Measurements from ENCODE around the gene NR2F1-AS1. TPM values are rescaled to one million over a fixed set of nuclear protein-coding genes. Genes with fewer than 3 reads are reported as not detected.

Gene NR2F1-AS1
- total RNA-seq, 2 experiments from 2014 or later: not detected

DNA sequence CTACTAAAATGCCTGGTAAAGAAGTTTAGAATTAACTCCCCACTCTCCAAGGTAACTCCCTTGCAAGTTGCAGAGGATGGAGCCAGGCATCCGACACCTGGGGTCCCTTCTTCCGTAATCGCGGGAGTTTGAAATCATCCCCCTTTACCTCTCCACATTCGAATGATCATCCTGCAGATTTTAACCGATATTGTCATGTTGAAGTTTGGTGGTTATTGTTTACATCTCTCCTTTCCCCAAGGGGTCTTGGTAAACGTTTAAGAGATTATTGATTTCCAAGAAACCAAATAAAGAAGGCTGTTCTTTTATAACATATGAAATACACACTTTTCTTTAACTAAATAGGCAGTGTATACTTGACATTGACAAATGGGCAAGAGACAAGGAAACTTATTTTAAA is 28.7 kb upstream of the NR2F1-AS1 start:
- Mint-ChIP-seq H3K4me3 (no peak overlapping the region), H3K27me3 (peaks cover 93% of the 10 kb centered on the region), H3K36me3 (ENCODE audit: low read depth) (no peaks in the 10 kb centered on the region), H3K27ac (no peak overlapping the region), H3K4me1 (peaks cover 12% of the 10 kb centered on the region), H3K9me3 (no peaks in the 10 kb centered on the region)
- DNase-seq: no peak
- POLR2A ChIA-PET: no interaction called here
- CTCF ChIA-PET: interaction anchor here (1.1 kb wide), 2 partner anchors 27 to 191 kb away, joined by 3 to 4 read pairs; partner anchors contain the start of gene NR2F1

DNA sequence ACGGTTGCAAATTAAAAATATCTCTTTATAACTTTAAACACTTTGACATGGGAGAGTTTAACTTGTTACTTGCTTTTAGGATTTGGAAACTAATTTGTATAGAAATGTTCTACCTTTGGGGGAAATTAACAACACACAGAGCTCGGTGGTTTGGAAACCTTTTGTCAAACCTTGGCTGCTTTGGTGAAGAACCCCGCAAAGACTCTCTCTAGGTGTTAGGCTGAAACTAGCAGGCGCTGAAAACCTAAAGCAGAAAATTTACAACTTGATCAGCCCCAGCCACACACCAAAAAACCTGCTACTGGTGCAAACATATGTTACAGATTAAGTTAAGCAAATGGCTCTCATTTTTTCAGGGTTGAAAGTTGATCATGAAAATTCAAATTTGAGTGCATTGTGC is 27.8 kb upstream of the NR2F1-AS1 start:
- Mint-ChIP-seq H3K36me3 (ENCODE audit: low read depth) (no peaks in the 10 kb centered on the region), H3K4me3 (no peak overlapping the region), H3K27ac (no peak overlapping the region), H3K4me1 (peaks cover 12% of the 10 kb centered on the region), H3K9me3 (no peaks in the 10 kb centered on the region), H3K27me3 (peaks cover 87% of the 10 kb centered on the region)
- no peak for DNase-seq
- POLR2A ChIA-PET: no interaction called here
- CTCF ChIA-PET: interaction anchor here (1.1 kb wide), 2 partner anchors 26 to 192 kb away, joined by 3 to 4 read pairs; partner anchors contain the start of gene NR2F1

DNA sequence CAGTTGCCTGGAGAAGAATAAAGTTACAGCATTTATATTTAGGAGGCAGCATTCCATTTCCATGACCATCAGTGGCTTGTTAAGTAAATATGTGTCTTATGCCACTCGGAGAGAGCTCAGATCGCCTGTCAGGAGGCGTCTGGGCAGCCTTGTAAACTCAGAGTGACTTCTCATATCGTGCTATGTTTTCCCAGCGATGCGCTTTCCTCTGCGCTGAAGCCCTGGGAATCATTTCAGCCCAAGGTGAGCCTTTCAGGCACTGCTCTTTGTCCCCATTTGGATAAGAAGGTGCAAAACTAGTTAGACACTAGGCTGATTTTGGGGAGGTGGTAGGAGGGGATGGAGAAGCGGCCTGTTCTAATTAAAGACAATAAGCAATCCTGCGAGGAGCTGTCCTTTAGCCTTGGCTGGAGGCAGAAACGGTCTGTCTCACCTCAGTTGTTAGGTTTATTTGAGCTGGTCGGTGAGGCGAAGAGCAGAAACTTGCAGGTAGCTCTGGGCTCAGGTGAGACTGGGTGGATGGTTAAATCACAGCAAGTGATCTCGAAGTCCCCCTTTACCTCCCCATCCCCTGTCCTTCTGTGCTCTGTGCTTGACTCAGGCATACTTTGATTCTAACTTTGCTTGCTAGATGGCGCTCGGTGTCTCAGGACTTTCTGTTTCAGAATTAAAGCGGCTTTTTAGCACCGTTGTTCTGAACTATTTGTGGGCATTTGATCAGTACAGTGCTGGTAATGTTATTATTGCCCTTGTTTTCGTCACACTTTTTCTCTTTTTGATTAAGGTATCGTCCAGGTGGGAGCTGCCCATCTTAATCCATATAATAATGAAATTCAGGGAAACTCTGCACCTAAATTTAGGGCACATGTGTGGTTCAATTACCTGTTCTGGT is 26.6 kb upstream of the NR2F1-AS1 start:
- Mint-ChIP-seq H3K4me1 (peaks cover 14% of the 10 kb centered on the region), H3K4me3 (no peak overlapping the region), H3K9me3 (no peaks in the 10 kb centered on the region), H3K27me3 (peaks cover 84% of the 10 kb centered on the region), H3K27ac (no peak overlapping the region), H3K36me3 (ENCODE audit: low read depth) (peaks cover 2% of the 10 kb centered on the region)
- DNase-seq: peak; percentile 33
- CTCF ChIA-PET: interaction anchor here (1.1 to 2.4 kb wide), 9 partner anchors 10 to 308 kb away, joined by 3 to 17 read pairs (median 5); no protein-coding TSS in a partner anchor
- POLR2A ChIA-PET: no interaction called here

DNA sequence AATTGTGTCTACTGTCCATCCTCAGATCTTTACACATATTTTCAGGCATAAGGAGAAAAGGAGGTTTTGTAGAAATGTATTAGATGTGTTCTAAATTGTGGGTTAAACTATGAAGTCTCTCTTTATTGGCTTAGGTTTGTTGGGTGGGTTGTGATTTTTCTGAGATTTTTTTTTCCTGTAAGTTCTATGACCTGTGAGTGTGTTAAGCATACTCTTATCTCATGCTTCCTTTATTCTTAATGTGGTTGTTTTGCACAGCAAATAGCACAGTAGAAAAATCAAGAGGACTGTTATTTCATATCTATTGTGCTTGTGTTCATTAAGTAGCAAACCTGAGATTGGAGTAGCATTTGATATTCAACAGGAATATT is 25.3 kb upstream of the NR2F1-AS1 start:
- H3K27ac Mint-ChIP-seq: no peak overlapping the region
- peaks cover 2% of the 10 kb centered on the region for H3K36me3 Mint-ChIP-seq (ENCODE audit: low read depth)
- peaks cover 10% of the 10 kb centered on the region for H3K4me1 Mint-ChIP-seq
- ChIA-PET CTCF (interaction anchor here (1.1 to 2.4 kb wide), 3 partner anchors 34 to 197 kb away, joined by 3 to 17 read pairs (median 7); no protein-coding TSS in a partner anchor), POLR2A (interaction anchor here (1.1 kb wide), 1 partner anchor 16 kb away, joined by 3 read pairs; no protein-coding TSS in a partner anchor)
- no peak for DNase-seq
- H3K9me3 Mint-ChIP-seq: no peaks in the 10 kb centered on the region
- peaks cover 73% of the 10 kb centered on the region for H3K27me3 Mint-ChIP-seq
- H3K4me3 Mint-ChIP-seq: no peak overlapping the region

DNA sequence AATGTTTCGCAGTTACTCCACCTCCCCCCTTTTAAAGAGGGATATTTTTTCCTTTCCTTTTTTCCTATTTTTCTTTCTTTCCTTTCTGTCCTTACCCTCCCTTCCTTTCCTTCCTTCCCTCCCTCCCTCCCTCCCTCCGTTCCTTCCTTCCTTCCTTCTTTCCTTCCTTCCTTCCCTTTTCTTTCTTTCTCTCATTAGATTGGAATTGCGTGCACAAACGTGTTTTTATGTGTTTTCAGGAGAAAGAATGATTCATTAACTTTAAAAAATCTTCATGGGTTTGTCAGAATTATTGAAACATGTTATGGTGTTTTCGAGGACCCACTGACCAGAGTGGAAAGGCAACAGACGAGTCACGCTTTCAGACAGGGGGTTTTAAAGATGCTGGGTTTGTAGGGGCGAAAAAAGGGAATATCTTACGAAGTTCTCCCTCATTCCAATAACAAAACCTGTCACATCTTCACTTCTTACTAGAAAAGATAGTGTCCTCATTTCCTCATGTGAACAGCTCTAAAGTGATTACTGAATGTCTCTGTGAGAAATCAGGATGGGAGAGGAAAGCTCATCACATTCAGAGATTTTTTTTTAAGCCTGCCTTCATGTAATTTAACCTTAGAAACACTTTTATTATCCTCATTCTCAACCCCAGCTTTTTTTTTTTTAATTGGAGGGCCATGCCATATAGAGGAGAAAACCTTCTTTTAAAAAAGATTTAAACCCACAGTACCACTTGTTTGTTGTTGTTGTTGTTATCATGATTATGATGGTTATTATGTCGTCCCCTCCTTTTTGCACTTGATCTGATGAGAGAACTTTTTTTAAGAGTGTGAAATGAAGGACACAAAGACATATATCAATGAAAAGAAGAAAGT is 23.9 kb upstream of the NR2F1-AS1 start:
- H3K4me3 Mint-ChIP-seq: no peak overlapping the region
- no peak for DNase-seq
- POLR2A ChIA-PET: no interaction called here
- peaks cover 10% of the 10 kb centered on the region for H3K4me1 Mint-ChIP-seq
- no peak overlapping the region for H3K27ac Mint-ChIP-seq
- peaks cover 2% of the 10 kb centered on the region for H3K36me3 Mint-ChIP-seq (ENCODE audit: low read depth)
- H3K27me3 Mint-ChIP-seq: peaks cover 58% of the 10 kb centered on the region
- CTCF ChIA-PET: no interaction called here
- no peaks in the 10 kb centered on the region for H3K9me3 Mint-ChIP-seq

DNA sequence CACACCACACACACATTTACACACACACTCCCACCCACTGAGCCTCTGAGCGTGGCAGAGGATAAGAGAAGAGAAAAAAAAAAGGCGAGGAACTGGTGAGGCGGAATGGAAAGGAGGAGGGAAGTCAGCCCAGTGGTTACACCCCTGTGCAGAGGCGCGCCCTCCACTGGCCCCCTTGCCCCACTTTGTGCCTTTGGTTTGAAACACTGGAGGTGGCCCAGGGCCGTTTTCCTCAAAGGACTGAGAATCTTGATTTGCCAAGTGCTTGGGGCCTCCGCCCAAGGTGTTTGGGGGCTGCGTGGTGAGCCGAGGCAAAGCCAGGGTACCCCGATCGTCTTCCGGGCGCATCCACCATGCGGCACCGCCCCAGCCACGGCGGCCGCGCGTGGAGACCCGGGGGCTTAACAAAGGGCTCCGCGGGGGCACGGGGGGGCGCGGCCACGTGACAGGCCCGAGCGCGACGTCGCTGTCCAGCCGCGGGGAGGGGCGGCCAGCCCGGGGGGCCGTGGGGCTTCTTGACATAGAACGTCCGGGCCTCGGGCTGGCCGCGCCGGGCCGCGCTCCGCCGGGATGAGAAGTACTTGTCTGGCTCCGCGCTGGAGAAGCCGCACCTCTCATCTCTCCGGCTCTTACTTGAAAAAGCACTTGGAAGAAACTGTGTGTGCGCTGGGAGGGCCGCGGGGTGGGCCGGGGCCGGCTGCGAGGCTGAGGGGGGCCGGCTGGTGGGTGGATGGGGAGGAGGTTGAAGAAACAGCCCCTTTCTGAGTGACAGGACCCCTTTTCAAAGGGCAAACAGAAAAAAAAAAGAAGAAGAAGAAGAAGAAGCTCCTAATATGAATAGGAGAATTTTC is 23.0 kb upstream of the NR2F1-AS1 start:
- CTCF ChIA-PET: interaction anchor here (1.2 kb wide), 1 partner anchor 18 kb away, joined by 3 read pairs; no protein-coding TSS in a partner anchor
- Mint-ChIP-seq H3K27ac (no peak overlapping the region), H3K4me1 (peaks cover 10% of the 10 kb centered on the region), H3K4me3 (peak overlapping the region; percentile 38), H3K27me3 (peaks cover 49% of the 10 kb centered on the region), H3K9me3 (no peaks in the 10 kb centered on the region), H3K36me3 (ENCODE audit: low read depth) (peaks cover 2% of the 10 kb centered on the region)
- DNase-seq: no peak
- POLR2A ChIA-PET: interaction anchor here (1.1 kb wide), 1 partner anchor 14 kb away, joined by 3 read pairs; no protein-coding TSS in a partner anchor

DNA sequence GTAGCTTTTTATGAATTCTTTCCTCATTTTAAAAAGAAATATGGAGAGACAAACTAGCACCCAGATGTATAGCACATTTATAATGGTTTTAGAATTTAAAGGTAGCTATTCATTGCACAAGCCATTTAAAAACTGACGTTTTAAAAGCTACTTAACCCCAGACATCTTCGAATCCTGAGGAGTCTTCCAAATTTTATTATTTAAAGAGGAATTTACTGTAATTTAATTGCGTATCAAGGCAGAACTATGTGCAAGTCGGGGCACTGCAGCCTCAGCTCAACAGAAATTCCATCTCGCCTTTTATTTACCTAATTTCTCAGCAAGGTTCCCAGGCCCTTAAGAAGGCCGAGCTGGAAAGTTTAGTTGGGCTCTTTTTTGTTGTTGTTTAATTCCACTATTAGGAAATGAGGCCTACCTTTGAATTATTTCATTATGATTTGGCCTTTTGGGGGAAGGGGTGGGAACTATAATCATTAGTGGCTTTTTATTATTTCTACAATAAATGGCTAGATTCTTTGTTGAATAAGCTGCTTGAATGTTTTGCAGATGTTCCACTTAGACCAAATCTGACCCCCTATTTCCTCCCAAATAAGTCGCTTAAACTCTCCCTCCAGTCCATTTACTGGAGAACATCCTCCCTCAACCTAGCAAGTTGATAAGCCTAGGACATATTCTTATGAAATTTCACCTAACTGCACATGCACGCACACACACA is 22.2 kb upstream of the NR2F1-AS1 start:
- peaks cover 43% of the 10 kb centered on the region for H3K27me3 Mint-ChIP-seq
- ChIA-PET CTCF (interaction anchor here (0.6 to 1.2 kb wide), 2 partner anchors 19 to 32 kb away, joined by 3 to 4 read pairs; no protein-coding TSS in a partner anchor), POLR2A (interaction anchor here (1.1 kb wide), 1 partner anchor 15 kb away, joined by 3 read pairs; no protein-coding TSS in a partner anchor)

DNA sequence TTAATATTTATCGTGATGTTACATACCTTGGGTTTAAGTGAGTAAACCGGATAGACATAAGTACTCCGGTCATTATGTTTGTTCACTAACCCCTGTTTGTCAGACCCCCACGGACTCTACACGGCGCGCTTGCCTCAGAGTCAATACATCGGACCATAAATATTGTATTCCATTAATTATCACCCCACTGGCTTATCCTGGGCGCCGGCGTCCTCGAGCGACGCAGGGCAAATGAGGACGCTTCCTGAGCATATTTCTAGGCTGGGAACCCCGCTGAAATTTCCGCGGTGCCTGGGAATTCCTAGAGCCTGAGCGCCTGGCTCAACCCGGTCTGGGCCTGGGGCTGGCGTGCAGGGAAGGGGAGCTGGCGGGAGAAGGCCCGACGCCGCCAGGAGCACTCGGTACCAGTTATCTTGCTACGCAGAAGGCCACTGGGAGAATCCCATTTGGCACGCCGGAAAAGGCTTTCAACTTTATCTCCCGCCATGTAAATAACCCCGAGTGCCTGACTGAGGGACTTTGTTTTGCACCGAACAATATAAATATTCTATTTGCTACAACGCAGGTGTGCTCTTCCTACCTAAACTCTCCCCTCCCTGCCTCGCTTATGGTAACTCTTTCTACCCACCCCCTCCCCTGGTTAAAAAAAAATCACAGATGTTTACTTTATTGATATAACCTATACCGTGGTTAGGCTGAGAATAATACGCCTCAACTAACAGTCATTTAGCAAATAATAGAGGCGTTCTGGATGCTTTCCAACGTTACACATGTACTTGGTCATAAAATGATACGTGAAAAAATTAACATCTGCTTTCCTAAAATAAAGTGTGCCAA is 21.4 kb upstream of the NR2F1-AS1 start:
- H3K27ac Mint-ChIP-seq: no peak overlapping the region
- H3K4me1 Mint-ChIP-seq: peaks cover 4% of the 10 kb centered on the region
- no peak for DNase-seq
- H3K9me3 Mint-ChIP-seq: no peaks in the 10 kb centered on the region
- peaks cover 2% of the 10 kb centered on the region for H3K36me3 Mint-ChIP-seq (ENCODE audit: low read depth)
- ChIA-PET CTCF (interaction anchor here (0.6 to 1.2 kb wide), 3 partner anchors 16 to 31 kb away, joined by 3 to 4 read pairs (median 3); no protein-coding TSS in a partner anchor), POLR2A (interaction anchor here (1.1 kb wide), 1 partner anchor 16 kb away, joined by 3 read pairs; no protein-coding TSS in a partner anchor)
- H3K27me3 Mint-ChIP-seq: peaks cover 39% of the 10 kb centered on the region
- no peak overlapping the region for H3K4me3 Mint-ChIP-seq

More for the DNA sequence above, 22.2 kb upstream of the NR2F1-AS1 start:
- H3K4me1 Mint-ChIP-seq: peaks cover 10% of the 10 kb centered on the region
- H3K9me3 Mint-ChIP-seq: no peaks in the 10 kb centered on the region
- peaks cover 2% of the 10 kb centered on the region for H3K36me3 Mint-ChIP-seq (ENCODE audit: low read depth)
- H3K4me3 Mint-ChIP-seq: peak overlapping the region; percentile 38
- no peak overlapping the region for H3K27ac Mint-ChIP-seq
- DNase-seq: no peak

DNA sequence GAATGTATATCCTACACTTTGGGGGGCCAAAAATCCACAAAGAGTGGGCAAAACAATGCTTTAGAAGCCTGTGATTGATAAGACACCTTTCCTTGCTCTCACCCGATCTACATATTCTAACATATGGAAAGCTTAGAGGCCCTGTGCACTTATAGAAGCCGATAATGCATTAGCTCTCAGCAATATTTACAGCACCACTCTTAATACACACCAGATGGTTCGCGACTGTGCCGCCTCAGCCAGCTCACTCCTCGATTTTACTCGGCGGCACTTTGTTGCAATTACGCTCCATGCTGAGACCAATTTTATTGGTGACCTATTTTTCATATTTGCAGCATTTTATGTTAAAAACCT is 20.8 kb upstream of the NR2F1-AS1 start:
- no peak overlapping the region for H3K27ac Mint-ChIP-seq
- H3K27me3 Mint-ChIP-seq: peaks cover 40% of the 10 kb centered on the region
- DNase-seq: no peak
- CTCF ChIA-PET: interaction anchor here (0.6 to 1.2 kb wide), 5 partner anchors 9 to 652 kb away, joined by 3 to 6 read pairs (median 4); no protein-coding TSS in a partner anchor
- H3K4me1 Mint-ChIP-seq: peaks cover 2% of the 10 kb centered on the region
- H3K4me3 Mint-ChIP-seq: no peak overlapping the region
- H3K9me3 Mint-ChIP-seq: no peaks in the 10 kb centered on the region
- POLR2A ChIA-PET: no interaction called here
- H3K36me3 Mint-ChIP-seq (ENCODE audit: low read depth): peaks cover 2% of the 10 kb centered on the region

DNA sequence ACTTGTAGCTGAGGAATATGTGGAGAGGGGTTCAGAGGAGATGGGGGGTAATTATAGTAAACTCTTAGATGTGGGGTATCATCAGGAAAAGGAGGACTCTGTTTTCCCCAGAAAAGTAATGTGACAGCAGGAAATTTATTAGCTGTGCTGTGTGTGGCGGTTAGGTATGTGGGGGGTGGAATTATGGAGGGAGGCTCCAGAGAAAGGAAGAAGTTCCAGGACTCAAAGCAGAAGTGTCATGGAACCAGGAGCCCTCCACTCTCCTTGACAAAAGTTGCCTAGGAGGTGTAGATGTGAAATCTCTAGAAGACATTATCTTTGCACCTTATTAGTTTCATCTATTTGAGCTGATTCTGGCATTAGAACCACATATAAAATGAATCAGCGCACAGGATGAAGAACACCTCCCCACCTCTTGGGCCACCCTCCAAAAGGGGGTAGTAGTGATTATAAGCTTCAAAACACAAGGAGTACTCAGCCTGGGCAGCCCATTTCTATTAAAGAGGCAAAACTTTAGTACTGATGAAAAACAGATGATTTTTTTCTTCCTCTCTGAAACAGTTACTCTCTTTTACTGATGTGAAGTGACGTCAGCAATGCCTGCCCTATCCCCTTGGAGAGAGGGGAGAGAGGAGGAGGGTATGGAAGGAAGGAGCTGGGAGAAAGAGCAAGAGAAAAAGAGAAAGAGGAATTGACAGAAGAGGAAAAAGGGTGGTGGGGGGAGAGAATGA is 20.2 kb upstream of the NR2F1-AS1 start:
- H3K27ac Mint-ChIP-seq: no peak overlapping the region
- POLR2A ChIA-PET: interaction anchor here (1.1 kb wide), 1 partner anchor 15 kb away, joined by 3 read pairs; no protein-coding TSS in a partner anchor
- no peak overlapping the region for H3K4me3 Mint-ChIP-seq
- H3K9me3 Mint-ChIP-seq: no peaks in the 10 kb centered on the region
- peaks cover 40% of the 10 kb centered on the region for H3K27me3 Mint-ChIP-seq
- peaks cover 3% of the 10 kb centered on the region for H3K36me3 Mint-ChIP-seq (ENCODE audit: low read depth)
- peaks cover 2% of the 10 kb centered on the region for H3K4me1 Mint-ChIP-seq
- DNase-seq: no peak
- CTCF ChIA-PET: interaction anchor here (0.6 to 1.2 kb wide), 5 partner anchors 9 to 651 kb away, joined by 3 to 6 read pairs (median 4); no protein-coding TSS in a partner anchor
